ENCODE results near the gene HOXA3.

DNA sequence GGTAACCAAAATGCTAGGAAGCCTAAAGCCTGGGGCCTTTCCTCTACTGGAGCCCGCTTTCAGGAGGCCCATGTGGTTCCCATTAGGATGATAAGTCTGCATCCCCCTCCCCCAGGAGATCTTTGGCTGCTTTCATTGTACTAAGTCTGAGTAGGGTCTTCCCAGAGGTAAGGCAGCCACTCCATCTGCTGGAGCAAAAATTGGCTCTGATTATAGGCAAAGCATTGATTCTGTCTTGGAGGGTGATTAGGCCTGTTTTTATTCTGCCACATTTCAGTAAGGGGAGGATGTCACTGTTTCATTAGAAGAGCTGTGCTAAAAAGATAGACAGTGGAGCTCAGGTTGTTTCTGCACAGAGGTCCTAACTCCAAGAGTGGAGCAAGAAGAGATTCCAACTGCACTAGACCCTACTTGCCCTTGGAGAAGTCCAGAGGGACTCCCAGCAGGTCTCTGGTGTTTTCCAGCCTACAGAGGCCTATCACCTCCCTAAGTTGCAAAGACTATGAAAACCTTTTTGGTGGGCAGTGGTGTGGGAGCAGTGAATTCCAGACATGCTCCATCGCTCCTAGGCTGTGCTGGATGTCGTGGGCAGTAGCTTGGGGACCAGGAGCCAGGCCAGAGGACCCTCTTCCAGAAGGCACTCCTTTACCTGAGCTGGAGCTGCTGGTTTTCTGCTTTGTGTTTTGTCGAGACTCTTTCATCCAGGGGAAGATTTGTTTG, 42.8 kb downstream of the HOXA3 start:
- TF ChIP-seq, protein P1, sequence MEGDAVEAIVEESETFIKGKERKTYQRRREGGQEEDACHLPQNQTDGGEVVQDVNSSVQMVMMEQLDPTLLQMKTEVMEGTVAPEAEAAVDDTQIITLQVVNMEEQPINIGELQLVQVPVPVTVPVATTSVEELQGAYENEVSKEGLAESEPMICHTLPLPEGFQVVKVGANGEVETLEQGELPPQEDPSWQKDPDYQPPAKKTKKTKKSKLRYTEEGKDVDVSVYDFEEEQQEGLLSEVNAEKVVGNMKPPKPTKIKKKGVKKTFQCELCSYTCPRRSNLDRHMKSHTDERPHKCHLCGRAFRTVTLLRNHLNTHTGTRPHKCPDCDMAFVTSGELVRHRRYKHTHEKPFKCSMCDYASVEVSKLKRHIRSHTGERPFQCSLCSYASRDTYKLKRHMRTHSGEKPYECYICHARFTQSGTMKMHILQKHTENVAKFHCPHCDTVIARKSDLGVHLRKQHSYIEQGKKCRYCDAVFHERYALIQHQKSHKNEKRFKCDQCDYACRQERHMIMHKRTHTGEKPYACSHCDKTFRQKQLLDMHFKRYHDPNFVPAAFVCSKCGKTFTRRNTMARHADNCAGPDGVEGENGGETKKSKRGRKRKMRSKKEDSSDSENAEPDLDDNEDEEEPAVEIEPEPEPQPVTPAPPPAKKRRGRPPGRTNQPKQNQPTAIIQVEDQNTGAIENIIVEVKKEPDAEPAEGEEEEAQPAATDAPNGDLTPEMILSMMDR (IDR thresholded peaks at IDR 0.05), result no peak
- TF ChIP-seq TCF7L2 (IDR thresholded peaks at IDR 0.05; ENCODE audit: low read depth, low read length), result no peak
- no peak for TF ChIP-seq SIN3A (IDR thresholded peaks at IDR 0.05; ENCODE audit: borderline replicate concordance, insufficient read depth, low read depth, low read length)
- TF ChIP-seq, protein P2, sequence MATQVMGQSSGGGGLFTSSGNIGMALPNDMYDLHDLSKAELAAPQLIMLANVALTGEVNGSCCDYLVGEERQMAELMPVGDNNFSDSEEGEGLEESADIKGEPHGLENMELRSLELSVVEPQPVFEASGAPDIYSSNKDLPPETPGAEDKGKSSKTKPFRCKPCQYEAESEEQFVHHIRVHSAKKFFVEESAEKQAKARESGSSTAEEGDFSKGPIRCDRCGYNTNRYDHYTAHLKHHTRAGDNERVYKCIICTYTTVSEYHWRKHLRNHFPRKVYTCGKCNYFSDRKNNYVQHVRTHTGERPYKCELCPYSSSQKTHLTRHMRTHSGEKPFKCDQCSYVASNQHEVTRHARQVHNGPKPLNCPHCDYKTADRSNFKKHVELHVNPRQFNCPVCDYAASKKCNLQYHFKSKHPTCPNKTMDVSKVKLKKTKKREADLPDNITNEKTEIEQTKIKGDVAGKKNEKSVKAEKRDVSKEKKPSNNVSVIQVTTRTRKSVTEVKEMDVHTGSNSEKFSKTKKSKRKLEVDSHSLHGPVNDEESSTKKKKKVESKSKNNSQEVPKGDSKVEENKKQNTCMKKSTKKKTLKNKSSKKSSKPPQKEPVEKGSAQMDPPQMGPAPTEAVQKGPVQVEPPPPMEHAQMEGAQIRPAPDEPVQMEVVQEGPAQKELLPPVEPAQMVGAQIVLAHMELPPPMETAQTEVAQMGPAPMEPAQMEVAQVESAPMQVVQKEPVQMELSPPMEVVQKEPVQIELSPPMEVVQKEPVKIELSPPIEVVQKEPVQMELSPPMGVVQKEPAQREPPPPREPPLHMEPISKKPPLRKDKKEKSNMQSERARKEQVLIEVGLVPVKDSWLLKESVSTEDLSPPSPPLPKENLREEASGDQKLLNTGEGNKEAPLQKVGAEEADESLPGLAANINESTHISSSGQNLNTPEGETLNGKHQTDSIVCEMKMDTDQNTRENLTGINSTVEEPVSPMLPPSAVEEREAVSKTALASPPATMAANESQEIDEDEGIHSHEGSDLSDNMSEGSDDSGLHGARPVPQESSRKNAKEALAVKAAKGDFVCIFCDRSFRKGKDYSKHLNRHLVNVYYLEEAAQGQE (IDR thresholded peaks at IDR 0.05; ENCODE audit: insufficient read depth in 1 of 2, low read depth in 2 of 2, low read length in 1 of 2), result no peak
- TF ChIP-seq POLR2AphosphoS5 (IDR thresholded peaks at IDR 0.05; ENCODE audit: low read depth, low read length), result no peak; the same call in 1 of the 2 replicates
